H9 (cell line): ENCODE results near the gene ETFRF1. TPM values are rescaled to one million over a fixed set of nuclear protein-coding genes. Genes with fewer than 3 reads are reported as not detected.

Experiments
- DNase-seq: peaks from one replicate; pipeline ENCODE4 v3.0.0-alpha.2; 2017
- H2AFZ ChIP-seq: one replicate; pipeline ENCODE4 v1.6.1; 2013; ENCODE audit warnings: mild to moderate bottlenecking, low read length, control low read depth, moderate library complexity
- H2AK5ac ChIP-seq: 2 replicates; pipeline ENCODE4 v1.6.1; 2013; ENCODE audit warnings: low read length, control low read depth, mixed read lengths; ENCODE audit not compliant: insufficient read length
- H2BK120ac ChIP-seq: one replicate; pipeline ENCODE4 v1.6.1; 2013; ENCODE audit warnings: low read depth, mild to moderate bottlenecking, low read length, control low read depth, inconsistent platforms; ENCODE audit not compliant: poor library complexity, severe bottlenecking
- H2BK12ac ChIP-seq: 2 replicates; pipeline ENCODE4 v1.6.1; 2013; ENCODE audit warnings: low read length, control low read depth, mixed read lengths, low read depth; ENCODE audit not compliant: insufficient read length
- H2BK15ac ChIP-seq: 2 replicates; pipeline ENCODE4 v1.6.1; 2013; ENCODE audit warnings: low read depth, low read length, control low read depth
- H2BK20ac ChIP-seq: one replicate; pipeline ENCODE4 v1.6.1; 2013; ENCODE audit warnings: low read depth, mild to moderate bottlenecking, low read length, control low read depth, inconsistent platforms; ENCODE audit not compliant: poor library complexity, severe bottlenecking
- H2BK5ac ChIP-seq: 2 replicates; pipeline ENCODE4 v1.6.1; 2013; ENCODE audit warnings: low read length, control low read depth, mixed read lengths; ENCODE audit not compliant: insufficient read length
- H3K14ac ChIP-seq: 2 replicates; pipeline ENCODE4 v1.6.1; 2013; ENCODE audit warnings: low read length, control low read depth; ENCODE audit not compliant: insufficient read depth
- H3K18ac ChIP-seq: 2 replicates; pipeline ENCODE4 v1.6.1; 2013; ENCODE audit warnings: low read depth, mild to moderate bottlenecking, mixed read lengths, low read length, control low read depth; ENCODE audit not compliant: insufficient read length
- H3K23ac ChIP-seq: 2 replicates; pipeline ENCODE4 v1.6.1; 2013; ENCODE audit warnings: low read length, control low read depth, mixed read lengths, low read depth; ENCODE audit not compliant: insufficient read length
- H3K23me2 ChIP-seq: 2 replicates; pipeline ENCODE4 v1.6.1; 2013; ENCODE audit warnings: low read depth, mild to moderate bottlenecking, mixed read lengths, low read length, control low read depth; ENCODE audit not compliant: insufficient read length, poor library complexity, severe bottlenecking
- H3K27ac ChIP-seq: 2 replicates; pipeline ENCODE4 v1.5.1; 2013; ENCODE audit warnings: low read length, control low read depth, mixed read lengths, low read depth; ENCODE audit not compliant: insufficient read length
- H3K27me3 ChIP-seq: 2 replicates; pipeline ENCODE4 v1.6.1; 2013; ENCODE audit warnings: low read length, control low read depth, inconsistent platforms; ENCODE audit not compliant: insufficient read depth
- H3K4ac ChIP-seq: 2 replicates; pipeline ENCODE4 v1.6.1; 2013; ENCODE audit warnings: low read depth, mild to moderate bottlenecking, control low read depth, inconsistent platforms, low read length, moderate library complexity
- H3K4me1 ChIP-seq: 2 replicates; pipeline ENCODE4 v1.6.1; 2013; ENCODE audit warnings: low read length, control low read depth, inconsistent platforms; ENCODE audit not compliant: insufficient read depth
- H3K4me2 ChIP-seq: 2 replicates; pipeline ENCODE4 v1.6.1; 2013; ENCODE audit warnings: low read length, control low read depth, mixed read lengths; ENCODE audit not compliant: insufficient read length, insufficient read depth
- H3K56ac ChIP-seq: 2 replicates; pipeline ENCODE4 v1.6.1; 2013; ENCODE audit warnings: low read depth, mild to moderate bottlenecking, mixed read lengths, low read length, control low read depth; ENCODE audit not compliant: insufficient read length
- H3K79me1 ChIP-seq: 2 replicates; pipeline ENCODE4 v1.6.1; 2013; ENCODE audit warnings: low read depth, mild to moderate bottlenecking, moderate library complexity, low read length, control low read depth, inconsistent platforms; ENCODE audit not compliant: insufficient read depth, poor library complexity, severe bottlenecking
- H3K79me2 ChIP-seq: 2 replicates; pipeline ENCODE4 v1.6.1; 2013; ENCODE audit warnings: low read length, control low read depth, inconsistent platforms; ENCODE audit not compliant: insufficient read depth
- H3K9ac ChIP-seq: 2 replicates; pipeline ENCODE4 v1.6.1; 2013; ENCODE audit warnings: low read length, control low read depth, mixed read lengths; ENCODE audit not compliant: insufficient read length; ENCODE audit errors: extremely low read depth
- H3K9me3 ChIP-seq: one replicate; pipeline ENCODE4 v1.6.1; 2013; ENCODE audit warnings: low read depth, low read length, inconsistent platforms; ENCODE audit not compliant: control insufficient read depth
- H3T11ph ChIP-seq: one replicate; pipeline ENCODE4 v1.6.1; 2013; ENCODE audit warnings: mild to moderate bottlenecking, low read length, control low read depth, inconsistent platforms
- H4K20me1 ChIP-seq: one replicate; pipeline ENCODE4 v1.6.1; 2013; ENCODE audit not compliant: control insufficient read depth, insufficient read length, insufficient read depth
- H4K5ac ChIP-seq: 2 replicates; pipeline ENCODE4 v1.6.1; 2013; ENCODE audit warnings: low read depth, mild to moderate bottlenecking, mixed read lengths, low read length, control low read depth; ENCODE audit not compliant: insufficient read length
- H4K8ac ChIP-seq: replicated peaks from 2 replicates; pipeline ENCODE4 v1.6.1; 2013; ENCODE audit warnings: low read length, control low read depth, mixed read lengths, low read depth; ENCODE audit not compliant: insufficient read length
- H4K91ac ChIP-seq: 2 replicates; pipeline ENCODE4 v1.6.1; 2013; ENCODE audit warnings: low read depth, mild to moderate bottlenecking, moderate library complexity, mixed read lengths, low read length, control low read depth; ENCODE audit not compliant: insufficient read length
- H3K27ac Mint-ChIP-seq, 3 experiments: 2 replicates in 2 of 3; 3 replicates in 1 of 3; pipeline ENCODE4 v1.8.0; 2020 to 2021; ENCODE audit warnings: mixed read lengths in 3 of 3, mild to moderate bottlenecking in 1 of 3, moderate library complexity in 1 of 3
- H3K27me3 Mint-ChIP-seq: 2 replicates; pipeline ENCODE4 v1.8.0; 2021; ENCODE audit warnings: low read depth, mild to moderate bottlenecking, moderate library complexity, mixed read lengths
- H3K36me3 Mint-ChIP-seq, 3 experiments: 2 replicates in 2 of 3; 3 replicates in 1 of 3; pipeline ENCODE4 v1.8.0; 2020 to 2021; ENCODE audit warnings: low read depth in 3 of 3, mixed read lengths in 3 of 3; ENCODE audit not compliant: insufficient read depth in 1 of 3
- H3K4me1 Mint-ChIP-seq, 2 experiments: 2 replicates each; pipeline ENCODE4 v1.8.0; 2020; ENCODE audit warnings: mixed read lengths in 2 of 2
- H3K4me3 Mint-ChIP-seq, 2 experiments: 2 replicates in 1 of 2; 3 replicates in 1 of 2; pipeline ENCODE4 v1.8.0; 2020 to 2021; ENCODE audit warnings: mild to moderate bottlenecking in 2 of 2, mixed read lengths in 2 of 2, moderate library complexity in 1 of 2
- H3K9me3 Mint-ChIP-seq, 2 experiments: 2 replicates in 1 of 2; 3 replicates in 1 of 2; pipeline ENCODE4 v1.8.0; 2020; ENCODE audit warnings: mild to moderate bottlenecking in 2 of 2, mixed read lengths in 2 of 2, moderate library complexity in 1 of 2
- WGBS: extraction: QIAGEN DNeasy Blood & Tissue Kit; methylation state at CpG from one replicate; pipeline ENCODE4 v1.1.7; 2013; ENCODE audit warnings: missing lambda C conversion rate, low lambda C conversion rate, mixed read lengths; ENCODE audit not compliant: insufficient read length; ENCODE audit errors: extremely low coverage; 5-methylcytosine and 5-hydroxymethylcytosine counted together
- total RNA-seq: library from RNA; stranded (reverse); gene quantifications from 2 replicates; pipeline ENCODE4 v1.2.1, GENCODE V29; 2021
- TF ChIP-seq, protein P1 (sequence below): fragments of 200-600 bp; sonication (generic); conservative IDR thresholded peaks from 3 replicates; pipeline ENCODE4 v1.8.0; 2021; ENCODE audit warnings: antibody characterized with exemption, mild to moderate bottlenecking

ETFRF1 gene
- total RNA-seq, 1 experiment from 2014 or later: 7.6 TPM

DNA sequence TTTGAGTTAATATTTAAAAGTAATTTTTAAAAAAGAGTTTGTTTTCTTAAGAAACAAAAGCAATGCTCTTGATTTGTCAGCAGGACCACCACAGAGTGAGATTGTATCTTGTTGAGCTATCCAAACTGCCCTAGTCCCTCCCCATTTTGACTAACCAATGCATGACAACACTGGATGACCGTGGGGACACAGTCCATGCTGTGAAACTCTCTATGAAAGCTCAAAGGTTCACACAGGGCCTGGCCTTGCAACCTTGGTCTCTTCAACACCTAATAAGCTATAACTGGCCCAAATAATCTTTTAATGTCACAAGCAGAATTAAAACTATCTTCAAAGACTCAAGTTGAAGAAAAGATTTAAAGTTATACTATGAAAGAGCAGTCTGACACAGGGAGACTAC is 13.5 kb downstream of the ETFRF1 start:
- H3K79me1 ChIP-seq: no peaks in the 10 kb centered on the region
- no peak for DNase-seq
- no peak overlapping the region for H2BK12ac ChIP-seq
- no peaks in the 10 kb centered on the region for H3K79me2 ChIP-seq
- H2BK5ac ChIP-seq: no peak overlapping the region
- no peak overlapping the region for H3K23ac ChIP-seq
- H2BK120ac ChIP-seq: no peak overlapping the region
- Mint-ChIP-seq H3K36me3 (peaks cover 3 to 20% (median 13%) of the 10 kb centered on the region in 3 experiments; a peak in 5 of 7 replicates), H3K27me3 (no peaks in the 10 kb centered on the region), H3K9me3 (no peaks in the 10 kb centered on the region), H3K27ac (no peak overlapping the region), H3K4me3 (no peak overlapping the region), H3K4me1 (no peaks in the 10 kb centered on the region)
- no peak overlapping the region for H4K8ac ChIP-seq
- H2AFZ ChIP-seq: no peak overlapping the region
- TF ChIP-seq, protein P1, sequence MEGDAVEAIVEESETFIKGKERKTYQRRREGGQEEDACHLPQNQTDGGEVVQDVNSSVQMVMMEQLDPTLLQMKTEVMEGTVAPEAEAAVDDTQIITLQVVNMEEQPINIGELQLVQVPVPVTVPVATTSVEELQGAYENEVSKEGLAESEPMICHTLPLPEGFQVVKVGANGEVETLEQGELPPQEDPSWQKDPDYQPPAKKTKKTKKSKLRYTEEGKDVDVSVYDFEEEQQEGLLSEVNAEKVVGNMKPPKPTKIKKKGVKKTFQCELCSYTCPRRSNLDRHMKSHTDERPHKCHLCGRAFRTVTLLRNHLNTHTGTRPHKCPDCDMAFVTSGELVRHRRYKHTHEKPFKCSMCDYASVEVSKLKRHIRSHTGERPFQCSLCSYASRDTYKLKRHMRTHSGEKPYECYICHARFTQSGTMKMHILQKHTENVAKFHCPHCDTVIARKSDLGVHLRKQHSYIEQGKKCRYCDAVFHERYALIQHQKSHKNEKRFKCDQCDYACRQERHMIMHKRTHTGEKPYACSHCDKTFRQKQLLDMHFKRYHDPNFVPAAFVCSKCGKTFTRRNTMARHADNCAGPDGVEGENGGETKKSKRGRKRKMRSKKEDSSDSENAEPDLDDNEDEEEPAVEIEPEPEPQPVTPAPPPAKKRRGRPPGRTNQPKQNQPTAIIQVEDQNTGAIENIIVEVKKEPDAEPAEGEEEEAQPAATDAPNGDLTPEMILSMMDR: no peak
- H3K56ac ChIP-seq: no peak overlapping the region
- H2AK5ac ChIP-seq: no peak overlapping the region
- H3K14ac ChIP-seq: no peak overlapping the region
- H3K9ac ChIP-seq: no peak overlapping the region
- H3K23me2 ChIP-seq: no peaks in the 10 kb centered on the region
- WGBS: no CpG with 5 or more reads among the region's 1 CpG
- no peak overlapping the region for H3K18ac ChIP-seq
- H2BK20ac ChIP-seq: no peak overlapping the region
- H3K4me1 ChIP-seq: no peaks in the 10 kb centered on the region
- H3K4me2 ChIP-seq: no peak overlapping the region
- H4K5ac ChIP-seq: no peak overlapping the region
- no peak overlapping the region for H3K4ac ChIP-seq
- H4K20me1 ChIP-seq: no peaks in the 10 kb centered on the region
- no peaks in the 10 kb centered on the region for H3K9me3 ChIP-seq
- no peak overlapping the region for H3K27ac ChIP-seq
- H4K91ac ChIP-seq: no peak overlapping the region
- H3T11ph ChIP-seq: no peak overlapping the region
- no peak overlapping the region for H2BK15ac ChIP-seq
- H3K27me3 ChIP-seq: no peaks in the 10 kb centered on the region
